GM12874 (cell line): ENCODE measurements around the gene HOXD13.

Experiments used
- TF ChIP-seq, protein P1 (sequence below): IDR thresholded peaks from 2 replicates; pipeline ENCODE4 v1.5.1; 2011; ENCODE audit warnings: low read depth, mild to moderate bottlenecking, control low read depth, low read length, moderate library complexity; ENCODE audit not compliant: insufficient read depth

HOXD13 gene

DNA sequence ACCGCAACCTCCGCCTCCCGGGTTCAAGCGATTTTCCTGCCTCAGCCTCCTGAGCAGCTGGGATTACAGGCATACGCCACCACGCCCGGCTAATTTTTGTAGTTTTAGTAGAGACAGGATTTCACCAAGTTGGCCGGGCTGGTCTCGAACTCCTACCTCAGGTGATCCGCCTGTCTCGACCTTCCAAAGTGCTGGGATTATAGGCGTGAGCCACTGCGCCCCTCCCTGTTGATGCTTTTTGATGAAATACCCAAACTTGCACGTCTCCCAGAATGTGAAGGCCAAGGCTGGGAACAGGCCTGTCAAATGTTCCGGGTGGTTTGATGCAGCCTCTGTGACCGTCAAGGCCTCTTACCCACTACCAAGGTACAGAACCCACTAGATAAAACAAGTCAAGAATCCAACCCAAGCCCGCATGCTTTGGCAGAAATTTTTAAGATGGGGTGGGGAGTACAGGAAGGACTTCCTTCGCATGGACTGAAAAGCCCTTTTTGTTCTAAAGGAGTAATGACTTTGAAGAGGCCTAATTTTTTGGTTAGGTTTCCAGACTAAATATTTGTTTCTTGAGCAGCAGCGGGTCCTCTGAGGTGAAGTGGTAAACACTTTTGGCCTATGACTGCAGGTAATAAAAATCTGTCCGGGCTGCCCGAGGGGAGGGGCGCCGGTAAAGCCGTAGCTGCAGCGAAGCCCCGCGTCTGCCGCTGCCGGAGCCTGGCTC lies 5.0 kb upstream of the HOXD13 start:
- TF ChIP-seq, protein P1, sequence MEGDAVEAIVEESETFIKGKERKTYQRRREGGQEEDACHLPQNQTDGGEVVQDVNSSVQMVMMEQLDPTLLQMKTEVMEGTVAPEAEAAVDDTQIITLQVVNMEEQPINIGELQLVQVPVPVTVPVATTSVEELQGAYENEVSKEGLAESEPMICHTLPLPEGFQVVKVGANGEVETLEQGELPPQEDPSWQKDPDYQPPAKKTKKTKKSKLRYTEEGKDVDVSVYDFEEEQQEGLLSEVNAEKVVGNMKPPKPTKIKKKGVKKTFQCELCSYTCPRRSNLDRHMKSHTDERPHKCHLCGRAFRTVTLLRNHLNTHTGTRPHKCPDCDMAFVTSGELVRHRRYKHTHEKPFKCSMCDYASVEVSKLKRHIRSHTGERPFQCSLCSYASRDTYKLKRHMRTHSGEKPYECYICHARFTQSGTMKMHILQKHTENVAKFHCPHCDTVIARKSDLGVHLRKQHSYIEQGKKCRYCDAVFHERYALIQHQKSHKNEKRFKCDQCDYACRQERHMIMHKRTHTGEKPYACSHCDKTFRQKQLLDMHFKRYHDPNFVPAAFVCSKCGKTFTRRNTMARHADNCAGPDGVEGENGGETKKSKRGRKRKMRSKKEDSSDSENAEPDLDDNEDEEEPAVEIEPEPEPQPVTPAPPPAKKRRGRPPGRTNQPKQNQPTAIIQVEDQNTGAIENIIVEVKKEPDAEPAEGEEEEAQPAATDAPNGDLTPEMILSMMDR, result no peak

DNA sequence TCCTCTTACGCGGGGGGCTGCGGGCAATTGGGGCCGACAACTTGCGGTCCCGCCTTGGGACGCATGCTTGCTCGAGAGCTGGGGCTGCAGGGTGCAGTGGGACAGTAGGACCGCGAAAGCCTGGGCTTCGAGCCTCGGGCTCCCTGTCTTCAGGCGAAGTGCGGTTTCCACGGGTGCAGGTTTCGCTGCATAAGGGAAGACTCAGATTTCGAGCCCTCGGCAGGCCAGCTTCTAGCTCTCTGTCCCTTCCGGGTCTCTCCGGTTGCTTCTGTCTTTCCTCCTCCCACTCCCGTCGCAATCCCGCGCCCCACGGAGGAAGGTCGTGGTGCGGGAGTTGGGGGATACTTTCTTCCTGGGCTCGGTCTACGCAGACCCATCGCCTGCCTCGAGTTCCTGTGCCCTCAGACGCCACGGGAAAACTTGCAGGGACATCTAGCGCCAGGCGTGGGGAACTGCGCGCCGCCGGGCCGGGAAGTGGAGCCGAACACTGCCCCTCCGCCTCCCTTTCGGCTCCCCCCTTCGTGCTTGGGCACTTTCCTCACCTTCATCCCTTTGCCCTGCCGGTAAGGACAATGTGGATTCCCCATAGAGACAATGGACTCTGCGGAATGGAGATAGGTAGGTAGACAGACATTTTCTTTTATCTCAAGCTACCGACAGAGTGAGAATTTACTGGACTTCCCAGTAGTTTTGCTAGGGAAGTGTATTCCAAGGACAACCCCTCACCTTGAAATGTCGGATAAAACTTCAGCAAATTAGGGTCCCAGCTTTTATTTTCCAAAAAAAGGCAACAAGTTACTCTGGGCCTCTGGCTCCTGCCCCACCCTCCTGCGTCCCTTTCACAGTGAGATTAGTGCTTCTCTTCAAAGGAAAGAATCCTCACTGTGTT lies 4.2 kb upstream of the HOXD13 start:
- TF ChIP-seq, protein P1, result peak; percentile 79

DNA sequence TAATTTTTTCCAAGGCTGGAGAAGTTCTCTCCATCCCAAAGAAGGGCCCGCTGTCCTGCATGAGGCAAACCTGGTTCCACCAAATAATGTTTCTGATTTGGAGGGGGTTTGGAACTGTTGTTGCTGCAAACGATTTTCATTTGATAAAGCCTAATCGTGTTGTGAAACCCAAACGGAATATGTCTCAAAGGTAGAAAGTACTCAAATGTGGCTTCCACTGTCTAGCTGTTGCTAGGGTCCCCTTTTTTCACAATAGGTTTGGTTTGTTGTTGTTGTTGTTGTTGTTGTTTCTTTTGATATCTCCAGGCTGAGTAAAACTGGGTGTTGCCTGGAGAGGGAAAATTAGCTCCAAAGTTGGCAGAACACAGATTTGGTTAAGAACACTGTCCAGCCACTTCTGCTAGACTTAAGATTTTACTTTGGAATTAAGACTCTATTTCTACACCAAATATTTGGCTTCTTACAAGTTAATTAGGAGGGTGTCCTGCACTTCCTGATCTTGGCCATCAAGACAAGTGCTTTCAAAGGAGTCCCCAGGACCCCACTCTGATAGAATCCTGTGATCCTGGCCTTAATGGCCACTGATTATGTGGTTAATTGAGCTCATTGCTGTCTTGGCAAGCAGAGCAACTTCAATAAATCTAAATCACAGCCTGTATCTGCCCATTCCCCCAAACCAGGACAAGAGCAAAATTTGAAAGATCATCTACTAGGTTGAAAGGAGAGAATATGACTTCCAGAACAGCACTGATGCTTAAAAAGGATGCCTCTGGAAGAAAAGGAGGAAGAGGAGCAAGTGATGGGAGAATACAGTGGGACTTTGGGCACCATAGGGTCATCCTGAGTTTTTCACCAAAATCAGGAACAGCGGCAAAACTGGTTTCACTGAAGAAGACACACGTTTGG lies 3.3 kb upstream of the HOXD13 start:
- TF ChIP-seq, protein P1, result no peak

DNA sequence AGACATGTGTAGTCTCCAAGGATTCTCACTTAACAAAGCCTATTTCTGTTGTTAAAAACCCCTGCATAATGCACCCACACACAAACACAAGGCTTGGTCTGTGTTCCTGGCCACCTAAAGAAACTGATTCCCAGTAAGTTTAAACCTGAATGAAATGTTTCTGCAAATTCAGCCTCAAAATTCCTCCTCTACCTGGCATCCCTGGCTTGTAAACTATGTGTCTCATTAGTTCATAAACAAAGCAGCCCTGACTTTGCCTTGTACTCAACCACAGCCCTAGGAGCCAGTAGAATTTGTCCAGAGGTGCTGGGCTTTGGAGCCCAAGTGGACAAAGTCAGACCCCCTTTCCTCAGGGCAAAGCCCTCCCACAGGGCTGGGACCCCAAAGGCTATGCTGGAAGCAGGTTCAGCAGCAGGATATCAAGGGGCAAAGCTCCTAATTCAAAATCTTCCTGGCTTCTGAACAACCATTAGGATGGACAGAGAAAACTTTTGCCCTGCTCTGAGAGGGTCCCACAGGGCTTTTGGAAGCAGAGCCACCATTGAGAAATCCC lies 2.6 kb upstream of the HOXD13 start:
- TF ChIP-seq, protein P1, result no peak

DNA sequence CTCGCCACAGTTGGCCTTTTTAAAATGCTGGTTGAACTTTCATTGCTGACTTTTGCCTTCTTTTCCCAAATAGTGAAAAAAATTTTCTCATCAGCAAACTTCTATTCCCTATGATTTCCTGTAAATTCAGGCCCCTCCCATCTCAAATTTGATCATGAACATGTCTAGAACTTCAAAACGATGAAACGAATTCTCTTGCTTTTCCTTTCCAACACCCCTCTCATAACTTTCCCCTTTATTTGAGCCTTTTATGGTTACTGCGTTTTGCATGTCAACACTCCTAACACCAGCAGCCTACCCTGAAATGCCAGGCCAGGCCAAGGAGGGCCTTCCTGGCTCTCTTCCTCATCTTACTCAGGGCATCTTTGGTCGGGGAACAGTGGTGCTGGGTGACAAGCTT lies 1.7 kb upstream of the HOXD13 start:
- TF ChIP-seq, protein P1, result no peak

DNA sequence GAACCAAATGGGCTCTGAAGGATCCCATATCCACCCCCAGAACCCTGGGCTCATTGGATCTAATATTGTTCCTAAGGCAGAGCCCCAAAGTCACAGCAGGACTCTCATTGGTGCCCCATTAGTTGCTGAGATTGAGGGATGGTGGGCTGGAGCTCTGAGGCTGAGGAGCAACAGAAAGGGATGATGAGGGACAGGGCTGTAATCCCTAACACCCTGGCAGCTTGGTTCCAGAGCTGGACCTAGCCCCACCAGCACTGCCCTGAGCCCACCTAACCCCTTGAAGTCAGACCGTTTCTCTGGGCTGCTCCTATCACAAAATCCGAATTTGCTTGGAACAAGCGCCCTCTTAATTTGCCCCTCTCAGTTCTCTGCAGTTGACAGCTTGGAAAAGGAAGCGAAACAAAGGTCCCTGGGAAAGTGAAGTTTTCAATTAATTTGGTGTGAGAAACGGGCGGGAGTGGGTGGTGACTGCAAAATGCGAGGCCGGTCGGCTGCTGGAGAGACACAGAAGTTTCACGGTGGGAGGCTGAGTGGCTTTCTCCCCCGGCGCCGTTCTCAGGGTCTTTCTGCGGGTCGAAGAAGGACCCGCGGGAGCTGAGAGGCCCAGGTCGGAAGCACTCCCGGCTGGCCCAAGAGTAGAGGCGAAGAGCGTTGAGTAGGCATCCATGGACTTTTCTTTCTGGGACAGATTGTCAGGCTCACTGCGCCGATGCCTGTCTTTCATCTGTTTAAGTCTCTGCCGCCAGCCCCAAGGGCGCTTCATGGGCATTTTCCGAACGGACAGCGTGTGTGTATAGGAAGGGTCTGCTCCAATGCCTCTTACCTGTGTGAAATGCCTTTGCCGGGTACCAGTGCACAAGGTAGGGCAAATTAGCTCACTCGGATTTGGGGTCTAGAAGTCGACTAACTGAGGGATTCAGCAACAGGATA lies 927 bp upstream of the HOXD13 start:
- TF ChIP-seq, protein P1, result no peak
